OCI-LY7 (cell line): Measurements from ENCODE around the gene CDH6. TPM values are rescaled to one million over a fixed set of nuclear protein-coding genes. Genes with fewer than 3 reads are reported as not detected.

ENCODE experiments used
- BruUV-seq: library from RNA; stranded (reverse); fragments of 400-500 nt; replicated peaks from 2 replicates; lab custom pipeline; 2021; lab: Mats Ljungman, UMichigan
- CTCF ChIA-PET: fragments of 300-600 bp; sonication (Branson Sonifier 250); formaldehyde crosslinking; loops from one replicate; lab custom pipeline; 2022; ENCODE audit warnings: antibody characterized with exemption; ENCODE audit not compliant: unreplicated experiment; lab: Charles Lee
- POLR2A ChIA-PET: fragments of 300-600 bp; sonication (Branson Sonifier 250); formaldehyde crosslinking; loops from one replicate; lab custom pipeline; 2022; ENCODE audit warnings: antibody characterized with exemption; lab: Charles Lee
- DNase-seq: peaks from one replicate; pipeline ENCODE4 v3.0.0-alpha.2; 2015; ENCODE audit warnings: low spot score
- H2AFZ ChIP-seq: fragments of 200-600 bp; sonication (generic), shearing (Covaris generic); 2 replicates; pipeline ENCODE4 v1.6.1; 2014; ENCODE audit warnings: mild to moderate bottlenecking, antibody characterized with exemption, low read length, moderate library complexity
- H3K27ac ChIP-seq: fragments of 200-600 bp; sonication (generic); 2 replicates; pipeline ENCODE4 v1.5.1; 2014; ENCODE audit warnings: mixed run types, low read depth, mild to moderate bottlenecking, moderate library complexity, low read length, inconsistent platforms; ENCODE audit not compliant: poor library complexity, severe bottlenecking
- H3K36me3 ChIP-seq: fragments of 200-600 bp; sonication (generic); 2 replicates; pipeline ENCODE4 v1.6.1; 2014; ENCODE audit warnings: mild to moderate bottlenecking, antibody characterized with exemption, low read length, moderate library complexity, mixed read lengths; ENCODE audit not compliant: insufficient read depth
- H3K4me1 ChIP-seq: fragments of 200-600 bp; sonication (generic); 2 replicates; pipeline ENCODE4 v1.5.1; 2014; ENCODE audit warnings: mild to moderate bottlenecking, low read length; ENCODE audit not compliant: insufficient read depth, poor library complexity, severe bottlenecking
- H3K4me2 ChIP-seq: fragments of 200-600 bp; sonication (generic); 2 replicates; pipeline ENCODE4 v1.6.1; 2014; ENCODE audit warnings: mild to moderate bottlenecking, low read length
- H3K4me3 ChIP-seq: fragments of 200-600 bp; sonication (generic); 2 replicates; pipeline ENCODE4 v1.5.1; 2014; ENCODE audit warnings: mild to moderate bottlenecking, low read depth, low read length; ENCODE audit not compliant: poor library complexity, severe bottlenecking
- H3K79me2 ChIP-seq: fragments of 200-600 bp; sonication (generic); 2 replicates; pipeline ENCODE4 v1.6.1; 2016; ENCODE audit warnings: low read depth, mild to moderate bottlenecking, low read length, moderate library complexity, mixed read lengths; ENCODE audit not compliant: insufficient read depth
- H3K9me2 ChIP-seq: fragments of 200-600 bp; sonication (generic); 2 replicates; pipeline ENCODE4 v1.6.1; 2016; ENCODE audit warnings: mild to moderate bottlenecking, low read length, mixed read lengths; ENCODE audit not compliant: insufficient read depth
- H3K9me3 ChIP-seq: fragments of 200-600 bp; sonication (generic); 2 replicates; pipeline ENCODE4 v1.6.1; 2014; ENCODE audit warnings: mild to moderate bottlenecking, mixed run types, low read length, mixed read lengths
- H4K20me1 ChIP-seq: fragments of 200-600 bp; sonication (generic); 2 replicates; pipeline ENCODE4 v1.6.1; 2014; ENCODE audit warnings: mild to moderate bottlenecking, antibody characterized with exemption, low read length, moderate library complexity, mixed read lengths; ENCODE audit not compliant: insufficient read depth
- CTCF ChIP-seq: fragments of 200-600 bp; sonication (generic); conservative IDR thresholded peaks from 2 replicates; pipeline ENCODE4 v1.5.1; 2014; ENCODE audit warnings: mild to moderate bottlenecking, antibody characterized with exemption, low read length, moderate library complexity, mixed read lengths
- EZH2phosphoT487 ChIP-seq: fragments of 200-600 bp; sonication (generic); IDR thresholded peaks from 2 replicates; pipeline ENCODE4 v1.6.1; 2018; ENCODE audit warnings: low read depth, borderline replicate concordance, mild to moderate bottlenecking, mixed run types, antibody characterized with exemption, low read length, moderate library complexity, mixed read lengths
- intact Hi-C: fragments of 100-400 bp; cut with micrococcal nuclease; formaldehyde crosslinking; loops from one replicate; pipeline ENCODE4 v1.10.0; 2022; ENCODE audit not compliant: unreplicated experiment
- total RNA-seq, 2 experiments: library from RNA; depleted of rRNA in 1 of 2; stranded (reverse); fragments of >200 nt in 1 of 2; shearing (Covaris generic) in 1 of 2; gene quantifications; 2 replicates each; pipeline ENCODE4 v1.2.3, GENCODE V29; 2014 to 2022

CDH6 gene
- total RNA-seq, 2 experiments from 2014 or later: not detected

- Histone ChIP-seq H3K9me2 (no peaks in the 10 kb centered on the region), H4K20me1 (no peaks in the 10 kb centered on the region), H3K4me2 (no peak overlapping the region), H3K79me2 (no peaks in the 10 kb centered on the region), H2AFZ (no peak overlapping the region), H3K4me1 (no peaks in the 10 kb centered on the region), H3K27ac (no peak overlapping the region), H3K4me3 (no peak overlapping the region), H3K9me3 (no peaks in the 10 kb centered on the region), H3K36me3 (no peaks in the 10 kb centered on the region)
- TF ChIP-seq CTCF (no peak), EZH2phosphoT487 (no peak)
- no TSS peak for BruUV-seq
- CTCF ChIA-PET: no interaction called here
- POLR2A ChIA-PET: no interaction called here
- no peak for DNase-seq
- intact Hi-C loops: loop anchor here (10.0 kb wide), 1 partner anchor 1194 kb away; no protein-coding TSS in a partner anchor
These were observed 45.0 kb downstream of the CDH6 start for GRCh38 chr5:31238497-31238896.

- Histone ChIP-seq H4K20me1 (no peaks in the 10 kb centered on the region), H3K79me2 (no peaks in the 10 kb centered on the region), H2AFZ (no peak overlapping the region), H3K9me3 (no peaks in the 10 kb centered on the region), H3K27ac (no peak overlapping the region), H3K4me3 (no peak overlapping the region), H3K4me2 (no peak overlapping the region), H3K9me2 (no peaks in the 10 kb centered on the region), H3K4me1 (no peaks in the 10 kb centered on the region), H3K36me3 (no peaks in the 10 kb centered on the region)
- CTCF ChIA-PET: no interaction called here
- intact Hi-C loops: no loop called here
- no TSS peak for BruUV-seq
- TF ChIP-seq EZH2phosphoT487: no peak
- TF ChIP-seq CTCF: no peak
- no peak for DNase-seq
- POLR2A ChIA-PET: no interaction called here
These were observed 51.4 kb downstream of the CDH6 start for GRCh38 chr5:31244921-31245320.

- CTCF ChIA-PET: no interaction called here
These were observed 53.9 kb downstream of the CDH6 start for GRCh38 chr5:31247381-31247780.

More at GRCh38 chr5:31247381-31247780, 53.9 kb downstream of the CDH6 start:
- H3K9me2 ChIP-seq: no peaks in the 10 kb centered on the region
- H3K4me3 ChIP-seq: no peak overlapping the region
- no peak overlapping the region for H3K27ac ChIP-seq
- no peak for DNase-seq
- TF ChIP-seq CTCF (no peak), EZH2phosphoT487 (no peak)
- intact Hi-C loops: no loop called here
- H3K9me3 ChIP-seq: no peaks in the 10 kb centered on the region
- POLR2A ChIA-PET: interaction anchor here (0.6 kb wide), 1 partner anchor 110 kb away, joined by 4 read pairs; no protein-coding TSS in a partner anchor
- no peak overlapping the region for H3K4me2 ChIP-seq
- no peaks in the 10 kb centered on the region for H4K20me1 ChIP-seq
- no peaks in the 10 kb centered on the region for H3K79me2 ChIP-seq
- no TSS peak for BruUV-seq
- no peaks in the 10 kb centered on the region for H3K4me1 ChIP-seq
- no peaks in the 10 kb centered on the region for H3K36me3 ChIP-seq
- no peak overlapping the region for H2AFZ ChIP-seq
